ENCODE measurements around the gene ANKRD9.

ANKRD9 gene

DNA sequence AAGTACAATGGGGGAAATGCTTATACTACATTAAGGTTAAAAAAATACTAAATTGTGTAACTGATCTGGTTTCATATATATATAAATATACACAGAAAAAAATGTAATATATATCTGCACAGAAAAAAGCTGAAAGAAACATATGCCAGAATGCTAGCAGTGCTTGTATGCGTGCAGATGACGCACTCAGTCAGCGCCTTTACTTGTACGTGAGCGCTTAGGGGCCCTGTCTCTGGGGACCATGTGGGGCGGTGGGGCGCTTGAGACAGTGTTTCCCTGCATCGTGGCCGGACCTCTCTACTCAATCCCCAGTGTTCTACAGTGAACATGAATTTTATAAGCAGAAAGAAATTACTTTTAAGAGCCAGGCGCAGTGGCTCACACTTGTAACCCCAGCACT lies 7.0 kb downstream of the ANKRD9 start:
- TF ChIP-seq, protein P1, sequence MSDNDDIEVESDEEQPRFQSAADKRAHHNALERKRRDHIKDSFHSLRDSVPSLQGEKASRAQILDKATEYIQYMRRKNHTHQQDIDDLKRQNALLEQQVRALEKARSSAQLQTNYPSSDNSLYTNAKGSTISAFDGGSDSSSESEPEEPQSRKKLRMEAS (IDR thresholded peaks at IDR 0.05) = no peak
- TF ChIP-seq FOXM1 (IDR thresholded peaks at IDR 0.05; ENCODE audit: borderline replicate concordance, low read depth) = no peak
- TF ChIP-seq CEBPB (IDR thresholded peaks at IDR 0.05) = no peak
- TF ChIP-seq RAD21 (IDR thresholded peaks at IDR 0.05; ENCODE audit: low read depth) = no peak
- TF ChIP-seq TEAD4 (IDR thresholded peaks at IDR 0.05) = no peak
- no peak for TF ChIP-seq TAF1 (IDR thresholded peaks at IDR 0.05; ENCODE audit: low read depth)
- TF ChIP-seq CREB1 (IDR thresholded peaks at IDR 0.05; ENCODE audit: low read depth) = no peak
- no peak for TF ChIP-seq EP300 (IDR thresholded peaks at IDR 0.05; ENCODE audit: borderline replicate concordance)
- TF ChIP-seq NFIC (IDR thresholded peaks at IDR 0.05) = no peak
- no peak for TF ChIP-seq ZBTB7A (IDR thresholded peaks at IDR 0.05; ENCODE audit: low read depth)
- TF ChIP-seq EGR1 (IDR thresholded peaks at IDR 0.05) = no peak
- no peak for TF ChIP-seq TCF12 (IDR thresholded peaks at IDR 0.05; ENCODE audit: low read depth)
- no peak for TF ChIP-seq USF1 (IDR thresholded peaks at IDR 0.05)
- TF ChIP-seq, protein P2, sequence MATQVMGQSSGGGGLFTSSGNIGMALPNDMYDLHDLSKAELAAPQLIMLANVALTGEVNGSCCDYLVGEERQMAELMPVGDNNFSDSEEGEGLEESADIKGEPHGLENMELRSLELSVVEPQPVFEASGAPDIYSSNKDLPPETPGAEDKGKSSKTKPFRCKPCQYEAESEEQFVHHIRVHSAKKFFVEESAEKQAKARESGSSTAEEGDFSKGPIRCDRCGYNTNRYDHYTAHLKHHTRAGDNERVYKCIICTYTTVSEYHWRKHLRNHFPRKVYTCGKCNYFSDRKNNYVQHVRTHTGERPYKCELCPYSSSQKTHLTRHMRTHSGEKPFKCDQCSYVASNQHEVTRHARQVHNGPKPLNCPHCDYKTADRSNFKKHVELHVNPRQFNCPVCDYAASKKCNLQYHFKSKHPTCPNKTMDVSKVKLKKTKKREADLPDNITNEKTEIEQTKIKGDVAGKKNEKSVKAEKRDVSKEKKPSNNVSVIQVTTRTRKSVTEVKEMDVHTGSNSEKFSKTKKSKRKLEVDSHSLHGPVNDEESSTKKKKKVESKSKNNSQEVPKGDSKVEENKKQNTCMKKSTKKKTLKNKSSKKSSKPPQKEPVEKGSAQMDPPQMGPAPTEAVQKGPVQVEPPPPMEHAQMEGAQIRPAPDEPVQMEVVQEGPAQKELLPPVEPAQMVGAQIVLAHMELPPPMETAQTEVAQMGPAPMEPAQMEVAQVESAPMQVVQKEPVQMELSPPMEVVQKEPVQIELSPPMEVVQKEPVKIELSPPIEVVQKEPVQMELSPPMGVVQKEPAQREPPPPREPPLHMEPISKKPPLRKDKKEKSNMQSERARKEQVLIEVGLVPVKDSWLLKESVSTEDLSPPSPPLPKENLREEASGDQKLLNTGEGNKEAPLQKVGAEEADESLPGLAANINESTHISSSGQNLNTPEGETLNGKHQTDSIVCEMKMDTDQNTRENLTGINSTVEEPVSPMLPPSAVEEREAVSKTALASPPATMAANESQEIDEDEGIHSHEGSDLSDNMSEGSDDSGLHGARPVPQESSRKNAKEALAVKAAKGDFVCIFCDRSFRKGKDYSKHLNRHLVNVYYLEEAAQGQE (IDR thresholded peaks at IDR 0.05; ENCODE audit: low read depth) = no peak
- TF ChIP-seq YY1 (IDR thresholded peaks at IDR 0.05; ENCODE audit: low read depth) = no peak

GRCh38 chr14:102501751-102502315 lies 7.7 kb downstream of the ANKRD9 start:
- TF ChIP-seq RAD21 (IDR thresholded peaks at IDR 0.05; ENCODE audit: low read depth) (no peak), EGR1 (IDR thresholded peaks at IDR 0.05) (no peak), NFIC (IDR thresholded peaks at IDR 0.05) (no peak)
- TF ChIP-seq, protein P1 (IDR thresholded peaks at IDR 0.05) = no peak

GRCh38 chr14:102500713-102501112 lies 8.9 kb downstream of the ANKRD9 start:
- no peak for TF ChIP-seq NFIC (IDR thresholded peaks at IDR 0.05)

GRCh38 chr14:102500158-102500662 lies 9.4 kb downstream of the ANKRD9 start:
- TF ChIP-seq RAD21 (IDR thresholded peaks at IDR 0.05; ENCODE audit: low read depth) (no peak), EP300 (IDR thresholded peaks at IDR 0.05; ENCODE audit: borderline replicate concordance) (no peak), ZBTB7A (IDR thresholded peaks at IDR 0.05; ENCODE audit: low read depth) (no peak), FOXM1 (IDR thresholded peaks at IDR 0.05; ENCODE audit: borderline replicate concordance, low read depth) (no peak), CEBPB (IDR thresholded peaks at IDR 0.05) (no peak), TAF1 (IDR thresholded peaks at IDR 0.05; ENCODE audit: low read depth) (no peak), YY1 (IDR thresholded peaks at IDR 0.05; ENCODE audit: low read depth) (no peak), TEAD4 (IDR thresholded peaks at IDR 0.05) (no peak), USF1 (IDR thresholded peaks at IDR 0.05) (no peak), CREB1 (IDR thresholded peaks at IDR 0.05; ENCODE audit: low read depth) (no peak), TCF12 (IDR thresholded peaks at IDR 0.05; ENCODE audit: low read depth) (no peak), EGR1 (IDR thresholded peaks at IDR 0.05) (no peak), NFIC (IDR thresholded peaks at IDR 0.05) (no peak)
- TF ChIP-seq, protein P1 (IDR thresholded peaks at IDR 0.05) = no peak
- TF ChIP-seq, protein P2 (IDR thresholded peaks at IDR 0.05; ENCODE audit: low read depth) = no peak

- TF ChIP-seq, protein P2 (IDR thresholded peaks at IDR 0.05; ENCODE audit: low read depth) = no peak
- TF ChIP-seq TAF1 (IDR thresholded peaks at IDR 0.05; ENCODE audit: low read depth) (no peak), EP300 (IDR thresholded peaks at IDR 0.05; ENCODE audit: borderline replicate concordance) (no peak), YY1 (IDR thresholded peaks at IDR 0.05; ENCODE audit: low read depth) (no peak), RAD21 (IDR thresholded peaks at IDR 0.05; ENCODE audit: low read depth) (no peak), CEBPB (IDR thresholded peaks at IDR 0.05) (no peak), EGR1 (IDR thresholded peaks at IDR 0.05) (no peak), TCF12 (IDR thresholded peaks at IDR 0.05; ENCODE audit: low read depth) (no peak), USF1 (IDR thresholded peaks at IDR 0.05) (no peak), ZBTB7A (IDR thresholded peaks at IDR 0.05; ENCODE audit: low read depth) (no peak), TEAD4 (IDR thresholded peaks at IDR 0.05) (no peak), NFIC (IDR thresholded peaks at IDR 0.05) (no peak), CREB1 (IDR thresholded peaks at IDR 0.05; ENCODE audit: low read depth) (no peak), FOXM1 (IDR thresholded peaks at IDR 0.05; ENCODE audit: borderline replicate concordance, low read depth) (no peak)
- TF ChIP-seq, protein P1 (IDR thresholded peaks at IDR 0.05) = no peak
Measured at GRCh38 chr14:102499401-102500157, 10.0 kb downstream of the ANKRD9 start.

Data from Ishikawa (cell line).